IPS-18c (cell line): Measurements from ENCODE around the gene PIK3CB.
"Not testable (repeated sequence)": the region's sequence is repeated elsewhere in the genome, so short reads cannot be mapped to it uniquely, and the experiment has no call there.

Experiments
- H3K4me3 ChIP-seq: 2 replicates; pipeline ENCODE4 v1.7.0; 2013; ENCODE audit warnings: low read depth, mild to moderate bottlenecking, low read length, moderate library complexity; ENCODE audit not compliant: insufficient read depth
- H3K9me3 ChIP-seq: one replicate; pipeline ENCODE4 v1.6.1; 2013; ENCODE audit warnings: mild to moderate bottlenecking, low read length, moderate library complexity; ENCODE audit not compliant: control insufficient read depth, insufficient read depth

The PIK3CB gene

GRCh38 chr3:138624518-138624917 lies 210.2 kb downstream of the PIK3CB start:
- Histone ChIP-seq H3K4me3 (no peak overlapping the region), H3K9me3 (no peaks in the 10 kb centered on the region)

GRCh38 chr3:138620431-138620830 lies 214.3 kb downstream of the PIK3CB start:
- H3K9me3 ChIP-seq, result no peaks in the 10 kb centered on the region
- no peak overlapping the region for H3K4me3 ChIP-seq

GRCh38 chr3:138615462-138615861 lies 219.3 kb downstream of the PIK3CB start:
- no peaks in the 10 kb centered on the region for H3K9me3 ChIP-seq
- H3K4me3 ChIP-seq, result no peak overlapping the region

DNA sequence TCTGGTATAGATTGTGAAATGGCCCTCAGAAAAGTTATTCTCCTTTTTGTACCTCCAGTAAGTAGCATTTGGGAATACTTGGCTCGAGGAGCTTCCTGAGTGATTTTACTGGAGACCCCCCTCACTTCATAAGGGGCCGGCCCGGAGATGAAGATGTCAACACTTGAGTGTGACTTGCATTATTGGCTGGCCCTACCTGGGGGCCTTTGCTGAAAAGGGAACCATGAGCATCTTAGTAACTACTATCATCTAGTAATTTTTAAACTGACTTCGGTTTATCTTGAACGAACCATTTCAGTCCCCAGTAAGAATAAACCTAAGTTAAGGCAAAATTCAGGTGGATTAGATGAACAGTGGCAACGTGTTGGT lies 224.8 kb downstream of the PIK3CB start:
- Histone ChIP-seq H3K9me3 (no peaks in the 10 kb centered on the region), H3K4me3 (peak overlapping the region; percentile 74; the same call in 1 of the 2 replicates)

GRCh38 chr3:138608322-138609135 lies 226.2 kb downstream of the PIK3CB start, which contains the start of gene FAIM:
Gene FAIM (plus strand): TSS chr3:138608771. CDS start chr3:138619727, 10,956 bp downstream.
- H3K4me3 ChIP-seq, result peak within 1 kb of the TSS; percentile 74
- H3K9me3 ChIP-seq, result no peaks in the 10 kb centered on the region

DNA sequence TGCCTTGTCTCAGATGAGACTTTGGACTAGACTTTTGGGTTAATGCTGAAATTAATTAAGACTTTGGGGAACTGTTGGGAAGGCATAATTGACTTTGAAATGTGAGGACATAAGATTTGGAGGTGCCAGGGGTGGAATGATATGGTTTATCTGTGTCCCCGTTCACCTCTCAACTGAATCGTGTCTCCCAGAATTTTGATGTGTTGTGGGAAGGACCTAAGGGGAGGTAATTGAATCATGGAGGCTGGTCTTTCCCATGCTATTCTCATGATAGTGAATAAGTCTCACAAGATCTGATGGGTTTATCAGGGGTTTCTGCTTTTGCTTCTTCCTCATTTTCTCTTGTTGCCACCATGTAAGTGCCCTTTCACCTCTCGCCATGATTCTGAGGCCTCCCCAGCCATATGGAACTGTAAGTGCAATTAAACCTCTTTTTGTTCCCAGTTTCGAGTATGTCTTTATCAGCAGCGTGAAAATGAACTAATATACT lies 230.6 kb downstream of the PIK3CB start:
- H3K9me3 ChIP-seq, result not testable (repeated sequence)

More for the DNA sequence above, 230.6 kb downstream of the PIK3CB start:
- not testable (repeated sequence) for H3K4me3 ChIP-seq
